Effector memory CD8-positive, alpha-beta T cell (primary cell): ENCODE data around the gene SPATA2.

Experiments
- ATAC-seq: fragments of 150-1000 bp; cut with Tn5 transposase; replicated peaks from 2 replicates; pipeline ENCODE4 v1.10.0; 2021; ENCODE audit warnings: mild to moderate bottlenecking, moderate library complexity
- DNase-seq, 3 experiments: peaks; one replicate each; pipeline ENCODE4 v3.0.0; 2021
- H3K27ac Mint-ChIP-seq, 2 donors: one replicate each; pipeline ENCODE4 v1.8.0; 2022; ENCODE audit warnings: mild to moderate bottlenecking in 2 of 2, mixed read lengths in 2 of 2, moderate library complexity in 2 of 2
- H3K27me3 Mint-ChIP-seq, 2 donors: one replicate each; pipeline ENCODE4 v1.8.0; 2022; ENCODE audit warnings: mixed read lengths in 2 of 2
- H3K36me3 Mint-ChIP-seq: one replicate; pipeline ENCODE4 v1.8.0; 2022; ENCODE audit warnings: mild to moderate bottlenecking, moderate library complexity, mixed read lengths; ENCODE audit not compliant: insufficient read depth
- H3K4me1 Mint-ChIP-seq, 2 donors: one replicate each; pipeline ENCODE4 v1.8.0; 2022; ENCODE audit warnings: low read depth in 2 of 2, mixed read lengths in 2 of 2
- H3K4me3 Mint-ChIP-seq, 2 donors: one replicate each; pipeline ENCODE4 v1.8.0; 2022; ENCODE audit warnings: mild to moderate bottlenecking in 2 of 2, mixed read lengths in 2 of 2, moderate library complexity in 2 of 2
- H3K9me3 Mint-ChIP-seq, 2 donors: one replicate each; pipeline ENCODE4 v1.8.0; 2022; ENCODE audit warnings: mixed read lengths in 2 of 2

The SPATA2 gene

GRCh38 chr20:49918446-49918845 lies 3.1 kb upstream of the SPATA2 start:
- no peak overlapping the region for H3K4me3 Mint-ChIP-seq
- peaks cover 23 to 25% of the 10 kb centered on the region in 2 donors for H3K4me1 Mint-ChIP-seq
- peaks cover 6% of the 10 kb centered on the region in 2 donors for H3K27me3 Mint-ChIP-seq
- DNase-seq (no peak), ATAC-seq (no peak)
- H3K9me3 Mint-ChIP-seq, result no peaks in the 10 kb centered on the region
- H3K36me3 Mint-ChIP-seq, result peaks cover 33% of the 10 kb centered on the region
- peak overlapping the region in 1 of 2 donors; percentile 55 for H3K27ac Mint-ChIP-seq

- Mint-ChIP-seq H3K27me3 (no peaks in the 10 kb centered on the region), H3K4me1 (peaks cover 29 to 39% of the 10 kb centered on the region in 2 donors), H3K27ac (peak overlapping the region; percentile 100), H3K9me3 (no peaks in the 10 kb centered on the region), H3K4me3 (peak overlapping the region; percentile 91 to 97), H3K36me3 (peaks cover 33% of the 10 kb centered on the region)
- peak in 1 of 3 experiments; percentile 37 for DNase-seq
- peak; percentile 5 for ATAC-seq
Measured at GRCh38 chr20:49916146-49917002, 1.0 kb upstream of the SPATA2 start.

- Mint-ChIP-seq H3K4me3 (peak overlapping the region; percentile 91 to 97), H3K27ac (peak overlapping the region; percentile 100), H3K36me3 (peaks cover 39% of the 10 kb centered on the region), H3K4me1 (peaks cover 35 to 44% of the 10 kb centered on the region in 2 donors), H3K27me3 (no peaks in the 10 kb centered on the region), H3K9me3 (no peaks in the 10 kb centered on the region)
- DNase-seq (no peak), ATAC-seq (peak; percentile 70)
Measured at GRCh38 chr20:49915118-49915379, 280 bp downstream of the SPATA2 start.

- Mint-ChIP-seq H3K4me3 (peak overlapping the region; percentile 91 to 97), H3K36me3 (peaks cover 42% of the 10 kb centered on the region), H3K4me1 (peaks cover 35 to 44% of the 10 kb centered on the region in 2 donors), H3K9me3 (no peaks in the 10 kb centered on the region), H3K27ac (peak overlapping the region; percentile 100), H3K27me3 (no peaks in the 10 kb centered on the region)
- DNase-seq (peak in 1 of 3 experiments; percentile 15), ATAC-seq (peak; percentile 10)
Measured at GRCh38 chr20:49914310-49915117, 815 bp downstream of the SPATA2 start.

GRCh38 chr20:49913399-49914047 lies 1.8 kb downstream of the SPATA2 start:
- Mint-ChIP-seq H3K36me3 (peaks cover 46% of the 10 kb centered on the region), H3K4me1 (peaks cover 35 to 44% of the 10 kb centered on the region in 2 donors), H3K4me3 (peak overlapping the region; percentile 91 to 97), H3K27me3 (no peaks in the 10 kb centered on the region), H3K27ac (peak overlapping the region; percentile 100), H3K9me3 (no peaks in the 10 kb centered on the region)
- no peak for DNase-seq
- no peak for ATAC-seq

- ATAC-seq, result no peak
- peaks cover 24 to 38% of the 10 kb centered on the region in 2 donors for H3K4me1 Mint-ChIP-seq
Measured at GRCh38 chr20:49910340-49910706, 5.0 kb downstream of the SPATA2 start.

GRCh38 chr20:49909499-49910339 lies 5.6 kb downstream of the SPATA2 start:
- no peaks in the 10 kb centered on the region for H3K27me3 Mint-ChIP-seq
- peaks cover 21 to 36% of the 10 kb centered on the region in 2 donors for H3K4me1 Mint-ChIP-seq
- ATAC-seq, result no peak
- peaks cover 44% of the 10 kb centered on the region for H3K36me3 Mint-ChIP-seq
- H3K4me3 Mint-ChIP-seq, result no peak overlapping the region
- H3K9me3 Mint-ChIP-seq, result no peaks in the 10 kb centered on the region
- peak overlapping the region in 1 of 2 donors; percentile 55 for H3K27ac Mint-ChIP-seq
- DNase-seq, result no peak

More at GRCh38 chr20:49910340-49910706, 5.0 kb downstream of the SPATA2 start:
- Mint-ChIP-seq H3K36me3 (peaks cover 44% of the 10 kb centered on the region), H3K27ac (peak overlapping the region; percentile 54 to 55), H3K27me3 (no peaks in the 10 kb centered on the region), H3K4me3 (no peak overlapping the region), H3K9me3 (no peaks in the 10 kb centered on the region)
- no peak for DNase-seq

GRCh38 chr20:49908258-49908565 lies 7.1 kb downstream of the SPATA2 start:
- Mint-ChIP-seq H3K27ac (peak overlapping the region in 1 of 2 donors; percentile 39), H3K9me3 (no peaks in the 10 kb centered on the region), H3K27me3 (no peaks in the 10 kb centered on the region), H3K4me1 (peaks cover 13 to 22% of the 10 kb centered on the region in 2 donors), H3K36me3 (peaks cover 44% of the 10 kb centered on the region), H3K4me3 (no peak overlapping the region)
- no peak for DNase-seq
- no peak for ATAC-seq

GRCh38 chr20:49907405-49908257 lies 7.7 kb downstream of the SPATA2 start:
- ATAC-seq (no peak), DNase-seq (no peak)
- Mint-ChIP-seq H3K9me3 (no peaks in the 10 kb centered on the region), H3K27ac (peak overlapping the region in 1 of 2 donors; percentile 15), H3K27me3 (no peaks in the 10 kb centered on the region), H3K4me1 (peaks cover 11 to 16% of the 10 kb centered on the region in 2 donors), H3K4me3 (no peak overlapping the region), H3K36me3 (peaks cover 46% of the 10 kb centered on the region)

- H3K27me3 Mint-ChIP-seq, result no peaks in the 10 kb centered on the region
- H3K36me3 Mint-ChIP-seq, result peaks cover 50% of the 10 kb centered on the region
- ATAC-seq, result no peak
- H3K27ac Mint-ChIP-seq, result peak overlapping the region in 1 of 2 donors; percentile 35
- no peaks in the 10 kb centered on the region for H3K9me3 Mint-ChIP-seq
- H3K4me3 Mint-ChIP-seq, result peak overlapping the region in 1 of 2 donors; percentile 10
- H3K4me1 Mint-ChIP-seq, result peaks cover 6 to 11% of the 10 kb centered on the region in 2 donors
- no peak for DNase-seq
Measured at GRCh38 chr20:49906615-49907154, 8.6 kb downstream of the SPATA2 start.

GRCh38 chr20:49906101-49906604 lies 9.2 kb downstream of the SPATA2 start:
- Mint-ChIP-seq H3K4me1 (peaks cover 5 to 7% of the 10 kb centered on the region in 2 donors), H3K27ac (peak overlapping the region in 1 of 2 donors; percentile 44), H3K9me3 (no peaks in the 10 kb centered on the region), H3K4me3 (no peak overlapping the region), H3K36me3 (peaks cover 50% of the 10 kb centered on the region), H3K27me3 (no peaks in the 10 kb centered on the region)
- DNase-seq (no peak), ATAC-seq (peak; percentile 12)
